Measurements from ENCODE around the gene LMX1B.
A peak's percentile ranks its signal among the peaks of the same experiment; 100 is the strongest.

GRCh38 chr9:126638571-126639132 lies 24.9 kb downstream of the LMX1B start:
- TF ChIP-seq CTCF (optimal IDR thresholded peaks at IDR 0.05 in 1 of 3, IDR thresholded peaks at IDR 0.05 in 1 of 3, conservative IDR thresholded peaks at IDR 0.05 in 1 of 3; ENCODE audit: extremely low read depth in 1 of 3, insufficient read depth in 2 of 3, low read length in 3 of 3) (no peak), EZH2 (IDR thresholded peaks at IDR 0.05; ENCODE audit: low read length) (peak; percentile 55)
